ENCODE measurements around the gene ITGB2.

ITGB2 gene

DNA sequence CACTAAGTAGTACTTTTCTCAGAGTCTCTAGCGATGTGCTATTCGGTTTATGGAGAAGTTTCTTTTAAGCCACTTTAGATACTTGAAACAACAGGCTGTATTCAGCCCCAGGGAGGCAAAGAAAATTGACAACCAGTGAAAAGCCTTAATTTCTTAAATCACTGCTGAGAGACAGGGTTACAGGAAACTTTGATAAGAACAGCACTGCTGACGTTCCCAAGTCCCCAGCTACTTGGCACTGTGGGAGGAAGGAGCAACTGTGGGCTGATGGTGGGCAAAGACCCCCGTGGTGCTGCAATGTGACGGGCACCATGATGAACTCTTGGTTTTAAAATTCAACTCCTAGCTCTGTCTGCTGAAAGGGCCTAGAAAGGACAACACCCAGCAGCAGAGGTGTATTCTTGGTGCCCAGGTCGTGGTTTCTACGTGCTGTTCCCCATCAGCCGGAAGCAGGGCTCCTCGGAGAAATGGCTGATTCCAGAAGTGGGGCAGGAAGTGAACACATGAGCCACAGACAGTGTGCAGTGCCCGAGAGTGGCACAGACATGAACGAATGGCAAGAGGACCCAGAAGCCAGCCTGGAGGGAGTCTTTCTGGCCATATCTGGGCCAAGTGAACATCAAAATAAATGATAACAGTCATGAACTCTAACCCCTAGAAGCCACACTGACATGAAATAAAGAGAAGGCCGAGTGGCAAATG lies 52.5 kb downstream of the ITGB2 start:
- no peak for TF ChIP-seq FOXP2 (optimal IDR thresholded peaks at IDR 0.05; ENCODE audit: borderline replicate concordance, extremely low read depth, extremely low read length, insufficient read depth)
- TF ChIP-seq TAF1 (IDR thresholded peaks at IDR 0.05; ENCODE audit: borderline replicate concordance, insufficient read depth, low read length) = no peak
- no peak for TF ChIP-seq POLR2AphosphoS5 (IDR thresholded peaks at IDR 0.05; ENCODE audit: low read depth, low read length)
- TF ChIP-seq SIN3A (IDR thresholded peaks at IDR 0.05; ENCODE audit: borderline replicate concordance, insufficient read depth, low read length) = no peak
- TF ChIP-seq, protein P1, sequence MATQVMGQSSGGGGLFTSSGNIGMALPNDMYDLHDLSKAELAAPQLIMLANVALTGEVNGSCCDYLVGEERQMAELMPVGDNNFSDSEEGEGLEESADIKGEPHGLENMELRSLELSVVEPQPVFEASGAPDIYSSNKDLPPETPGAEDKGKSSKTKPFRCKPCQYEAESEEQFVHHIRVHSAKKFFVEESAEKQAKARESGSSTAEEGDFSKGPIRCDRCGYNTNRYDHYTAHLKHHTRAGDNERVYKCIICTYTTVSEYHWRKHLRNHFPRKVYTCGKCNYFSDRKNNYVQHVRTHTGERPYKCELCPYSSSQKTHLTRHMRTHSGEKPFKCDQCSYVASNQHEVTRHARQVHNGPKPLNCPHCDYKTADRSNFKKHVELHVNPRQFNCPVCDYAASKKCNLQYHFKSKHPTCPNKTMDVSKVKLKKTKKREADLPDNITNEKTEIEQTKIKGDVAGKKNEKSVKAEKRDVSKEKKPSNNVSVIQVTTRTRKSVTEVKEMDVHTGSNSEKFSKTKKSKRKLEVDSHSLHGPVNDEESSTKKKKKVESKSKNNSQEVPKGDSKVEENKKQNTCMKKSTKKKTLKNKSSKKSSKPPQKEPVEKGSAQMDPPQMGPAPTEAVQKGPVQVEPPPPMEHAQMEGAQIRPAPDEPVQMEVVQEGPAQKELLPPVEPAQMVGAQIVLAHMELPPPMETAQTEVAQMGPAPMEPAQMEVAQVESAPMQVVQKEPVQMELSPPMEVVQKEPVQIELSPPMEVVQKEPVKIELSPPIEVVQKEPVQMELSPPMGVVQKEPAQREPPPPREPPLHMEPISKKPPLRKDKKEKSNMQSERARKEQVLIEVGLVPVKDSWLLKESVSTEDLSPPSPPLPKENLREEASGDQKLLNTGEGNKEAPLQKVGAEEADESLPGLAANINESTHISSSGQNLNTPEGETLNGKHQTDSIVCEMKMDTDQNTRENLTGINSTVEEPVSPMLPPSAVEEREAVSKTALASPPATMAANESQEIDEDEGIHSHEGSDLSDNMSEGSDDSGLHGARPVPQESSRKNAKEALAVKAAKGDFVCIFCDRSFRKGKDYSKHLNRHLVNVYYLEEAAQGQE (IDR thresholded peaks at IDR 0.05; ENCODE audit: insufficient read depth in 1 of 2, low read depth in 2 of 2, low read length in 2 of 2) = no peak

DNA sequence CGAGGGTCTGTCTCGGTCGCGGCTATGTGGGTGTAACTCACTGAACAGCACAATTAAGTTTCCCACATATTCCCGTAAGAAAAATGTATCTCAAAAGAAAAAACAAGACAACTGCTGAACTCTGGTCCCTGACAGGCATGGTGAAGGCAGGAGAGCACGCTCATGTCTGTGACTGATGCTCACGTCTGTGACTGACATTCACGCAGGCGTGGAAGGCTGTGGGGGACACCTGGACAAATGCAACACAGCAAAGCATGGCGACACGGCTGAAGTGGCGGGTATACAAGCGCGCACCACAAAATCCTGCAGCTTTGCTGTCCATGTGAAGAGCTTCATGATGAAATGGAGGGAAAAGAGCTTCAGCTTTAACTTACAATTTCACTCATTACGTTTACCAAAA lies 53.2 kb downstream of the ITGB2 start:
- TF ChIP-seq POLR2AphosphoS5 (IDR thresholded peaks at IDR 0.05; ENCODE audit: low read depth, low read length) (no peak), TAF1 (IDR thresholded peaks at IDR 0.05; ENCODE audit: borderline replicate concordance, insufficient read depth, low read length) (no peak), FOXP2 (optimal IDR thresholded peaks at IDR 0.05; ENCODE audit: borderline replicate concordance, extremely low read depth, extremely low read length, insufficient read depth) (no peak), SIN3A (IDR thresholded peaks at IDR 0.05; ENCODE audit: borderline replicate concordance, insufficient read depth, low read length) (no peak)
- TF ChIP-seq, protein P1 (IDR thresholded peaks at IDR 0.05; ENCODE audit: insufficient read depth in 1 of 2, low read depth in 2 of 2, low read length in 2 of 2) = no peak

DNA sequence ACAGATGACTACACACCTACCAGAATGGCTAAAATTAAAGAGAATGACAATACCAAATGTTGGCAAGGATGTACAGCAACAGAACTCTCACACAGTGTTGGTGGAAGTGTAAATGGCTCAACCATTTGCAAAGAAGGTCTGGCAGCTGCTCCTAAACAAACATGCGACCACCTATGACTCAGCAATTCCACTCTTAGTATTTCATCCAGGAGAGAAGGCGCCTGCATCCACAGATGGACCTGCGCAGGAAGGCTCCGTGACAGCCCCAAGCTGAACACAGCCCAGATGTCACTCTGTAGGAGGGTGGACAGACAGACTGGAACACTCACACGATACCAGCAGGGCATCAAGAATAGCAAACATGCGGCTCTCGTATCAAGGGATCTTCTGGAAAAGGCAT lies 53.9 kb downstream of the ITGB2 start:
- TF ChIP-seq, protein P1 (IDR thresholded peaks at IDR 0.05; ENCODE audit: insufficient read depth in 1 of 2, low read depth in 2 of 2, low read length in 2 of 2) = no peak
- TF ChIP-seq SIN3A (IDR thresholded peaks at IDR 0.05; ENCODE audit: borderline replicate concordance, insufficient read depth, low read length) = no peak
- no peak for TF ChIP-seq TAF1 (IDR thresholded peaks at IDR 0.05; ENCODE audit: borderline replicate concordance, insufficient read depth, low read length)
- no peak for TF ChIP-seq POLR2AphosphoS5 (IDR thresholded peaks at IDR 0.05; ENCODE audit: low read depth, low read length)
- TF ChIP-seq FOXP2 (optimal IDR thresholded peaks at IDR 0.05; ENCODE audit: borderline replicate concordance, extremely low read depth, extremely low read length, insufficient read depth) = no peak

DNA sequence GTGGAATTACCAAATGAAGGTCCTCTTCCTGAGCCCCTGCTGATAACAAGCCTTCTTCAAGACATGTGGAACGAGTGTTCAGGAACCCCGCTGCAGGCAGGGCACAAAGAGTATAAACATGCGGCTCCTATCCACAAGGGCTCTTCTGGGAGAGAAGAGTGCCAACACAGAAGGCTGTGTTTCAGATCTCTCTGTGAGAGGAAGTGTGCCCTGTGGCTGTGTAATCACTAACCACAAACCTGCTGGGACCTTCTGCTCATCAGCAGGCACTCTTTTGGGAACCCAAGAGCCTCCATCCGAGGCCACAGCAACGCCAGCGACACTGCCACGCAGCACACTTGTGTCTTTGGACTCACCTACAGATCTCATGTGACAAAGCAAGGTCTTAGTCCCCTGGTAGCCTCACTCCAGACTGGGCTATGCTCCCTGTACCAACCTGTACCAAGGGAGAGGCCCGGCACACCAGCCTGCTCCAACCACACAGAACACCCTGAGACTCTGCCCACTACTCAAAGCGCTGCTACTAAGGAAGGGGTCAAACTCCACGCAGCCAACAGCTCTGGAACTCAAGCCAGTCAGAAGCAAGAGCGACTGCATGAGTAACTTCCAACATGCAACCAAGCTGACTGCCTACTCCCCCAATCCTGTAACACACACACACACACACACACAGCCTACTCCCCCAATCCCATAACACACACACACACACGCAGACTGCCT lies 55.0 kb downstream of the ITGB2 start:
- TF ChIP-seq, protein P1 (IDR thresholded peaks at IDR 0.05; ENCODE audit: insufficient read depth in 1 of 2, low read depth in 2 of 2, low read length in 2 of 2) = no peak
- no peak for TF ChIP-seq TAF1 (IDR thresholded peaks at IDR 0.05; ENCODE audit: borderline replicate concordance, insufficient read depth, low read length)
- no peak for TF ChIP-seq POLR2AphosphoS5 (IDR thresholded peaks at IDR 0.05; ENCODE audit: low read depth, low read length)
- TF ChIP-seq SIN3A (IDR thresholded peaks at IDR 0.05; ENCODE audit: borderline replicate concordance, insufficient read depth, low read length) = no peak
- TF ChIP-seq FOXP2 (optimal IDR thresholded peaks at IDR 0.05; ENCODE audit: borderline replicate concordance, extremely low read depth, extremely low read length, insufficient read depth) = no peak

Measured in PFSK-1 (cell line).